Hypothalamus (tissue), 51 donors: ENCODE results near the gene HOXC12.
A peak's percentile ranks its signal among the peaks of the same experiment; 100 is the strongest.

Experiments
- DNase-seq, 51 donors: peaks; one replicate each; lab custom pipeline; 2025; lab: John Stamatoyannopoulos, UW

Gene HOXC12

GRCh38 chr12:53982648-53983567 is 28.2 kb downstream of the HOXC12 start:
- DNase-seq: no peak

DNA sequence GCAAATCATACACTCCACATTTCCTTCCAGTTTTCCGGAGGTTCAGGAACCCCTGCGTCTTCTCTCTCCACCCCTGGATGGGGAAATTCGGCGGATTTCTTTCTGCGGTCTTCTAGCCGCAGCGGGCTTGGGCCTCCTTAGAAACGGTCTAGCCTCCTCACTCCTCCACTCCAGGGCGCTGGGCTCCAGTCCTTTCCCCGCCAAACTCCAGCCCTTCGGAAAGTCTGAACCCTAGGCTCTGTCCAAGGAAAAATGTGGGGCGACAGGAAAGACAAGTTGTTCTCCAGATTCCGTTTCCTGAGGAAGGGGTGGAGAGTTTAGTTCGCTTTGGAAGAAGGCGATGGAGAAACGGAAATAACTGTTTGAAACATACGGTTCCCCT is 28.9 kb downstream of the HOXC12 start:
- DNase-seq: no peak

DNA sequence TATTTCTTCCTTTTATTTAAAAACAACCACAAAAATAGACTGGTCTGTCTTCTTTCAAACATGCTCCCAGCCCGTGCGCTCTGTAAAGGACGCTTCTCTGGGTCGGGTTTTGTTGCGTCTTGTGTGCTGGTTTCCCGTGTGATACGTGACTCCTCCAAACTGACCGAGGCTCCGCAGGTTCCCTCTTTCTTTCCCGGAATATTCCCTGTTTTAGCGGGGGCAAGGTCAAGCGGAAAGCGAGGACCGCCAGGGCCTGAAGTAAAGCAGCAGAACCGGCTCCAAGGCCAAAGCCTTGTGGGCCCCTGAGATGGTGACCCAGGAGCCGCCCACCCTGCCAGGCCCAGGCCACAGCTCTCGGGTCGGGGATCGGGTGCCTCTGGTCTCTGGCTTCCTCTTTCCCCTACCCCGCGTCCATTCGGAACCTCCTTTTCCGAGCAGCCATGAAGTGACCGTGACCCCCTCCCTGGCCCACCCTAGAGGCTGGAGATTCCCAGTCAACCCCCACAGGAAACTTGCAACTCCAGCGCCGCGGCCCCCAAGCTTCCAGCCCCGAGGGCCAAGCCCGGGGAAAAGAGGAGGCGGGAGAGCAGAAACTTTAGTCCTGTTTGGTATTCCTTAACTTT is 29.4 kb downstream of the HOXC12 start:
- no peak for DNase-seq

- peak in 25 of 51 donors; percentile 3 to 55 (median 14) for DNase-seq
Measured at GRCh38 chr12:53984901-53985691, 30.4 kb downstream of the HOXC12 start, which contains the start of gene HOXC10. Gene HOXC10, plus strand, starts transcription at chr12:53985146. Its CDS starts 114 bp downstream, at chr12:53985260.

GRCh38 chr12:53985692-53985993 is 30.9 kb downstream of the HOXC12 start:
- DNase-seq: no peak

GRCh38 chr12:53985994-53986685 is 31.4 kb downstream of the HOXC12 start:
- DNase-seq: no peak

- no peak for DNase-seq
Measured at GRCh38 chr12:53986686-53987483, 32.2 kb downstream of the HOXC12 start.

- no peak for DNase-seq
Measured at GRCh38 chr12:53987787-53988230, 33.1 kb downstream of the HOXC12 start.

DNA sequence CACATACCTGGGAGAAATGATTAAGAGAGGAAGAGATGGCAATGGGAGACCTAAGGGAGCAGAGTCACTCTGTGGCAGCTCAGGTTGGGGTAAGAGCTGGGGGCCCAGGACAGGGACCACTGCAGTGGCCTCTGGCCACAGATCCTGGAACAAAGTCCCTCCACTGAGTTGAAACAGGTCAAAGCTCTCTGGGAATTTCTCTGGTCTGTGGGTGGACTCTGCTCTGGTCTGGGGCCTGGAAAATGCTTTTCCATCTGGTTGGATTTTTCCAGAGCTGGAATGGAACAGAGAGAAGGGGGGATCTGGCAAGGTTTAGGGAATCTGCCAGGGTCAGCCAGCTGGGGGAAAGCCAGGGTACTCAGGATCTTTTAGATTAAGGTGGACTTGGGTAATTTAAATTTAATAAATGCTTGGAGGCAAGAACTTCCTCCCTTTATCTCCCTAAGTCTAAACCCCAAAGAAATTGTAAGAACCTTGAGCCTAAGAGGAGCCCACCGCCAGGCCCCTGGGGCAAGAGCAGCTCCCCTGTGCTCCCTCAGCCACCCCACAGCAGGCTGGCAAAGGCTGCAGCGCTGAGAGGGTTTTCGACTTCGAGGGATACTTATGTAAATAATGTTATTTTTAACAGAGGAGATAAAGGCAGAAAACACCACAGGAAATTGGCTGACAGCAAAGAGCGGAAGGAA is 34.0 kb downstream of the HOXC12 start:
- DNase-seq: no peak

DNA sequence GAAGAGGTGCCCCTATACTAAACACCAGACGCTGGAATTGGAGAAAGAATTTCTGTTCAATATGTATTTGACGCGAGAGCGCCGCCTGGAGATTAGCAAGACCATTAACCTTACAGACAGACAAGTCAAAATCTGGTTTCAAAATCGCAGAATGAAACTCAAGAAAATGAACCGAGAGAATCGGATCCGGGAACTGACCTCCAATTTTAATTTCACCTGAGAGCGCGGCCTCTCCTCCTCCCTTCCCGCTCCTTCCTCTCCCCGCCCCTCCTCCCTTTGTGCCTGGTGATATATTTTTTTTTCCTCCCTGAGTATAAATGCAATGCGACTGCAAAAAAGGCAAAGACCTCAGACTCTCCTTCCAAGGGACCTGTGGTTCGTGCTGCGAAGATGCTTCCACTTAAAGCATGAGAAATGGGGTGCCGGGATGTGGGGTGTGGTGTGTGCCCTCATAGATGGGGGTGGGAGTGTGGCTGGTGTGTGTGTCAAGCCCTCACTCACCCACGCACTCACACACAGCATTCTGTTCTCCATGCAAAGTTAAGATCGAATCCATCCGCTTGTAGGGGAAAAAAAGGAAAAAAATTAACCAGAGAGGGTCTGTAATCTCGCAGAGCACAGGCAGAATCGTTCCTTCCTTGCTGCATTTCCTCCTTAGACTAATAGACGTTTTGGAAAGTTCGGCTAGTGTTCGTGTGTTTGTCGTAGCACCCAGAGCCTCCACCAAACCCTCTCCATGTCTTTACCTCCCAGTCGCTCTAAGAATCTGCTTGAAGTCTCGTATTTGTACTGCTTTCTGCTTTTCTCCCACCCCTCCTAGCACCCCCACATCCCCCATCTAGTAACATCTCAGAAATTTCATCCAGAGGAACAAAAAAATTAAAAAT is 34.8 kb downstream of the HOXC12 start:
- DNase-seq: peak in 5 of 51 donors; percentile 1 to 24 (median 8)

GRCh38 chr12:53990311-53991076 is 35.8 kb downstream of the HOXC12 start:
- no peak for DNase-seq

- DNase-seq: no peak
Measured at GRCh38 chr12:53991077-53991460, 36.4 kb downstream of the HOXC12 start.

DNA sequence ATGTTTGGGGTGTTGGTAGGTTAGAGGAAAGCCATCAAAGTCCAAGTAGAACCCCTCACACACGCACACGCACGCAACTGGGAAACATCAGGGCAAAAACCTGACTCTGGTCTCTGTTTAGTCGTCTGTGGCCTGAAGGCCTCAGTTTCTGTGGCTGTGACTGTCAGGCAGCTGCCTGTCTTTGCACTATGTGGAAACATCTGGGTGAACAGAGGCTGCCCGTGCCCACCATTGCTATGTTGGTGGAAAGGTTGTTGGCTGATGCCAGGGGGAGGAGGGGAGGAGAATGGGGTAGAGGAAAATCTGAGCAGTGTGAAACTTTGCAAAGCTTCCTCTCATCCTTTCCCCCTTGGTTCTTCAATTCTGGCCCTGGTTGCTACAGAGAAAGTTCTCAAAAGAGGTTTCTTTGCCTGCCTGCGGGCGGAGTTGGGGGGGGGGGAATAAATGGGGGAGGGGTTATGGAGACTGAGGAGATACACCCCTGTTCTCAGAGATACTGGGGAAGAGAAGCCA is 37.7 kb downstream of the HOXC12 start:
- no peak for DNase-seq

- no peak for DNase-seq
Measured at GRCh38 chr12:53993162-53994008, 38.7 kb downstream of the HOXC12 start.

DNA sequence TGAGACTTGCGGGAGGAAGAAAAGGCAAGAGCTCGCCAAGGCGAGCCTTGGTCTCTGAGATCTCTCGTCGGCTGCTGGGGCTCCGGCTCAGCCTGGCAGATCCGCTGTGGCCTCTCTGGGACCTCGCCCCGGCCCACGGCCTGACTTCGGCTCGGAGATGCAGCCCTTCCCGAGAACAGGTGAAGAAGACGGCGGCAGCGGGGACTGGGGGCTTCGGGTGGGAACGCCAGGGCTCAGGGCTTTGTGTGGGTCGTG is 39.2 kb downstream of the HOXC12 start:
- DNase-seq: no peak

DNA sequence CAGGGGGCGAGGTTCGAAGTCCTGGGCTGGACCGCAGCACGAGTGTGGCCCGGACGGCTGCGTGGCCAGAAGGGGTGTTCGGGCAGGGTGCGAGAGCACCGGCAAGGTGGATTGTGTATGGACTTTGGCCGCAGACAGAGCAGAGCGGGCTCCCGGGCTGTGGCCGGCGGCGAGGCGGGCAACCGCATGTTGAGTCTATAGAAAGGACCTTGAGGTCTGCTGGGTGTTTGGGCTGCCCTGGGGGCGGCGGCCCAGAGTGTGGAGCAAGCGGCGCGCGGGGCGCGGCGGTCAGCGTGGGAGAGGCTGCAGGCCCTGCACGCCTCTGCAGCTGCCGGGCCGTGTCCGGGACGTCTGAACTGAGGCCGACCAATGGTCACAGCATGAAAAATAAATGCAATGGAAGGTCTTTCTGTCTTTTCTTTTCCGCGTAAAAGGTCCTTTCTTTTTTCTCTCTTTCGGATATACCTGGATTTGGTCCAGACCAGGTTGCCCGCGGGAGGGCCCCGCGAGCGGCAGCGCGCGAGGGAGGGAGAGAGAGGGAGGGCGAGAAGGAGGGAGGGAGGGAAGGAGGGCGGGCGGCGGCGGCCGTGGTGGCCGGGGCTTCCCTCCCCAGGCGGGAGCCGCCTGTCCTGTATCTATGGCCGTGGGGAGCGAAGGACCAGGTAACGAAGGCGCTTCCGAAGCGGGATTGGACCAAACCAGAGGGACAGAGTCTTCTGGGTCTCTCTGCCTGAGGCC is 39.7 kb downstream of the HOXC12 start:
- DNase-seq: no peak
